Measurements from ENCODE around the gene C4orf50. TPM values are rescaled to one million over a fixed set of nuclear protein-coding genes. Genes with fewer than 3 reads are reported as not detected.

The C4orf50 gene
- total RNA-seq, 2 donors from 2014 or later, result 0.13 TPM; not detected in 1

GRCh38 chr4:5885733-5886132 lies 132.5 kb downstream of the C4orf50 start:
- Histone ChIP-seq H3K27me3 (peaks cover 33% of the 10 kb centered on the region), H3K27ac (no peak overlapping the region), H3K9me3 (no peaks in the 10 kb centered on the region), H3K36me3 (no peaks in the 10 kb centered on the region), H3K9ac (ENCODE audit: low read depth in 2 of 2, low read length in 2 of 2) (no peak overlapping the region), H3K4me1 (no peaks in the 10 kb centered on the region), H3K4me3 (no peak overlapping the region)
- DNase-seq, result no peak
- intact Hi-C loops (cut with DNase I), result no loop called here
- no peak for TF ChIP-seq CTCF (IDR thresholded peaks at IDR 0.05)

- Histone ChIP-seq H3K4me3 (no peak overlapping the region), H3K36me3 (no peaks in the 10 kb centered on the region), H3K4me1 (no peaks in the 10 kb centered on the region), H3K9ac (ENCODE audit: low read depth in 2 of 2, low read length in 2 of 2) (no peak overlapping the region), H3K27ac (no peak overlapping the region), H3K9me3 (no peaks in the 10 kb centered on the region), H3K27me3 (peaks cover 24% of the 10 kb centered on the region)
- DNase-seq, result no peak
- intact Hi-C loops (cut with DNase I), result no loop called here
- TF ChIP-seq CTCF (IDR thresholded peaks at IDR 0.05), result no peak
These were observed 133.4 kb downstream of the C4orf50 start for GRCh38 chr4:5884796-5885195.

- no peaks in the 10 kb centered on the region for H3K4me1 ChIP-seq
- H3K36me3 ChIP-seq, result no peaks in the 10 kb centered on the region
- H3K4me3 ChIP-seq, result no peak overlapping the region
- no peaks in the 10 kb centered on the region for H3K9me3 ChIP-seq
- no peak overlapping the region for H3K27ac ChIP-seq
- peaks cover 15% of the 10 kb centered on the region for H3K27me3 ChIP-seq
- no peak for DNase-seq
- H3K9ac ChIP-seq (ENCODE audit: low read depth in 2 of 2, low read length in 2 of 2), result no peak overlapping the region
- no peak for TF ChIP-seq CTCF (IDR thresholded peaks at IDR 0.05)
- intact Hi-C loops (cut with DNase I), result no loop called here
These were observed 134.3 kb downstream of the C4orf50 start for GRCh38 chr4:5883916-5884315.

- no peak for DNase-seq
- intact Hi-C loops (cut with DNase I), result no loop called here
- H3K9me3 ChIP-seq, result no peaks in the 10 kb centered on the region
These were observed 135.3 kb downstream of the C4orf50 start for GRCh38 chr4:5882947-5883346.

GRCh38 chr4:5881340-5881739 lies 136.9 kb downstream of the C4orf50 start:
- no peak overlapping the region for H3K4me3 ChIP-seq
- no peaks in the 10 kb centered on the region for H3K36me3 ChIP-seq
- no peak overlapping the region for H3K27ac ChIP-seq
- no peak for DNase-seq
- no peaks in the 10 kb centered on the region for H3K4me1 ChIP-seq
- intact Hi-C loops (cut with DNase I), result no loop called here
- H3K9ac ChIP-seq (ENCODE audit: low read depth in 2 of 2, low read length in 2 of 2), result no peak overlapping the region
- no peak for TF ChIP-seq CTCF (IDR thresholded peaks at IDR 0.05)
- no peaks in the 10 kb centered on the region for H3K27me3 ChIP-seq
- no peaks in the 10 kb centered on the region for H3K9me3 ChIP-seq

More at GRCh38 chr4:5882947-5883346, 135.3 kb downstream of the C4orf50 start:
- TF ChIP-seq CTCF (IDR thresholded peaks at IDR 0.05), result no peak
- Histone ChIP-seq H3K27me3 (peaks cover 8% of the 10 kb centered on the region), H3K4me1 (no peaks in the 10 kb centered on the region), H3K9ac (ENCODE audit: low read depth in 2 of 2, low read length in 2 of 2) (no peak overlapping the region), H3K36me3 (no peaks in the 10 kb centered on the region), H3K4me3 (no peak overlapping the region), H3K27ac (no peak overlapping the region)

GRCh38 chr4:5878359-5878758 lies 139.9 kb downstream of the C4orf50 start:
- H3K27ac ChIP-seq, result no peak overlapping the region
- no peak overlapping the region for H3K4me3 ChIP-seq
- H3K4me1 ChIP-seq, result no peaks in the 10 kb centered on the region
- no peak overlapping the region for H3K9ac ChIP-seq (ENCODE audit: low read depth in 2 of 2, low read length in 2 of 2)
- DNase-seq, result no peak
- intact Hi-C loops (cut with DNase I), result no loop called here
- no peak for TF ChIP-seq CTCF (IDR thresholded peaks at IDR 0.05)
- no peaks in the 10 kb centered on the region for H3K27me3 ChIP-seq
- no peaks in the 10 kb centered on the region for H3K36me3 ChIP-seq
- H3K9me3 ChIP-seq, result no peaks in the 10 kb centered on the region

All from colonic mucosa (tissue), 4 donors.